H1 (cell line): Measurements from ENCODE around the gene REXO5. TPM values are rescaled to one million over a fixed set of nuclear protein-coding genes. Genes with fewer than 3 reads are reported as not detected.

Experiments used
- CTCF ChIA-PET: fragments of 300-600 bp; sonication (Branson Sonifier 250); formaldehyde crosslinking; loops from one replicate; lab custom pipeline; 2021; ENCODE audit not compliant: partially characterized antibody; lab: Charles Lee
- POLR2A ChIA-PET: fragments of 300-600 bp; sonication (Branson Sonifier 250); formaldehyde crosslinking; loops from one replicate; lab custom pipeline; 2021; ENCODE audit warnings: inconsistent platforms; ENCODE audit not compliant: partially characterized antibody; lab: Charles Lee
- DNase-seq, 2 experiments: peaks; one replicate each; pipeline versions ENCODE4 v3.0.0 to v3.0.0-alpha.2; 2010 to 2022; ENCODE audit warnings: low spot score in 2 of 2, low read depth in 1 of 2, mixed read lengths in 1 of 2
- FAIRE-seq: peaks from 2 replicates; lab custom pipeline; 2011; peaks lifted over from hg19 to GRCh38; lab: Jason Lieb, UNC
- H2AFZ ChIP-seq: 2 replicates; pipeline ENCODE4 v1.8.1; 2012; ENCODE audit warnings: low read length, inconsistent platforms
- H2AK5ac ChIP-seq: 2 replicates; pipeline ENCODE4 v1.6.1; 2013; ENCODE audit warnings: low read depth, low read length
- H2BK120ac ChIP-seq: replicated peaks from 2 replicates; pipeline ENCODE3; 2013; ENCODE audit warnings: low read depth, low read length, inconsistent platforms
- H2BK12ac ChIP-seq: 2 replicates; pipeline ENCODE4 v1.6.1; 2013; ENCODE audit warnings: low read depth, low read length
- H2BK15ac ChIP-seq: 2 replicates; pipeline ENCODE4 v1.6.1; 2013; ENCODE audit warnings: low read length
- H2BK20ac ChIP-seq: 2 replicates; pipeline ENCODE4 v1.6.1; 2013; ENCODE audit warnings: low read length
- H2BK5ac ChIP-seq: 2 replicates; pipeline ENCODE4 v1.6.1; 2013; ENCODE audit warnings: low read depth, low read length
- H3K14ac ChIP-seq: 2 replicates; pipeline ENCODE4 v1.6.1; 2013; ENCODE audit warnings: inconsistent platforms; ENCODE audit not compliant: insufficient read length
- H3K18ac ChIP-seq: 2 replicates; pipeline ENCODE4 v1.6.1; 2013; ENCODE audit warnings: low read length; ENCODE audit errors: extremely low read depth
- H3K23ac ChIP-seq: 2 replicates; pipeline ENCODE4 v1.6.1; 2013; ENCODE audit warnings: inconsistent platforms; ENCODE audit not compliant: insufficient read length
- H3K23me2 ChIP-seq: 2 replicates; pipeline ENCODE4 v1.6.1; 2013; ENCODE audit warnings: low read depth, low read length
- H3K27ac ChIP-seq: 2 replicates; pipeline ENCODE4 v1.6.1; 2011; ENCODE audit warnings: low read depth, low read length, inconsistent platforms
- H3K27me3 ChIP-seq, 4 experiments: replicated peaks in 1 of 4; 1 replicate in 1 of 4; 2 replicates in 3 of 4; pipeline versions ENCODE4 v1.6.1 to v1.8.1; 2011 to 2013; ENCODE audit warnings: low read length in 3 of 4, mild to moderate bottlenecking in 3 of 4, inconsistent platforms in 2 of 4, mixed read lengths in 2 of 4, moderate library complexity in 1 of 4; ENCODE audit not compliant: control insufficient read depth in 3 of 4, insufficient read depth in 3 of 4; ENCODE audit errors: extremely low read depth in 1 of 4
- H3K36me3 ChIP-seq, 4 experiments: 2 replicates each; pipeline versions ENCODE4 v1.6.1 to v1.8.1; 2011 to 2013; ENCODE audit warnings: mild to moderate bottlenecking in 4 of 4, low read length in 3 of 4, moderate library complexity in 2 of 4, control low read depth in 1 of 4, inconsistent platforms in 1 of 4; ENCODE audit not compliant: insufficient read depth in 4 of 4, control insufficient read depth in 2 of 4
- H3K4ac ChIP-seq: replicated peaks from 2 replicates; pipeline ENCODE3; 2013; ENCODE audit warnings: low read length, low read depth, mixed read lengths, inconsistent platforms; ENCODE audit not compliant: insufficient read length
- H3K4me1 ChIP-seq, 4 experiments: replicated peaks in 1 of 4; 1 replicate in 1 of 4; 2 replicates in 3 of 4; pipeline versions ENCODE4 v1.6.1 to v1.8.1; 2011 to 2013; ENCODE audit warnings: low read length in 3 of 4, inconsistent platforms in 2 of 4, mixed read lengths in 1 of 4; ENCODE audit not compliant: insufficient read depth in 4 of 4, control insufficient read depth in 3 of 4
- H3K4me2 ChIP-seq, 2 experiments: 2 replicates each; pipeline versions ENCODE4 v1.6.1 to v1.8.1; 2011 to 2013; ENCODE audit warnings: low read depth in 2 of 2, low read length in 2 of 2, control low read depth in 1 of 2, inconsistent platforms in 1 of 2, mild to moderate bottlenecking in 1 of 2; ENCODE audit not compliant: insufficient read depth in 1 of 2
- H3K4me3 ChIP-seq, 4 experiments: fragments of 200-600, 300-600 bp in 1 of 4; sonication (generic), shearing (Covaris generic), sonication (Bioruptor Twin) in 1 of 4; 2 replicates each; pipeline versions ENCODE4 v1.5.1 to v1.8.1; 2011 to 2016; ENCODE audit warnings: low read length in 4 of 4, low read depth in 3 of 4, control low read depth in 2 of 4, inconsistent platforms in 2 of 4, mild to moderate bottlenecking in 2 of 4, mixed read lengths in 1 of 4, moderate library complexity in 1 of 4; ENCODE audit not compliant: insufficient read depth in 2 of 4; ENCODE audit errors: extremely low read depth in 1 of 4
- H3K56ac ChIP-seq: replicated peaks from 2 replicates; pipeline ENCODE3; 2013; ENCODE audit warnings: low read depth, mild to moderate bottlenecking, mixed read lengths, low read length, inconsistent platforms; ENCODE audit not compliant: insufficient read length
- H3K79me1 ChIP-seq: 2 replicates; pipeline ENCODE4 v1.6.1; 2013; ENCODE audit warnings: low read depth, low read length, control low read depth
- H3K79me2 ChIP-seq, 2 experiments: 2 replicates each; pipeline versions ENCODE4 v1.6.1 to v1.8.1; 2012 to 2013; ENCODE audit warnings: low read length in 2 of 2, mild to moderate bottlenecking in 2 of 2, inconsistent platforms in 1 of 2; ENCODE audit not compliant: insufficient read depth in 2 of 2, control insufficient read depth in 1 of 2
- H3K9ac ChIP-seq, 4 experiments: replicated peaks in 1 of 4; 1 replicate in 1 of 4; 2 replicates in 3 of 4; pipeline versions ENCODE4 v1.6.1 to v1.8.1; 2011 to 2013; ENCODE audit warnings: low read depth in 3 of 4, low read length in 3 of 4, control low read depth in 2 of 4, mild to moderate bottlenecking in 2 of 4, moderate library complexity in 2 of 4, inconsistent platforms in 1 of 4; ENCODE audit errors: extremely low read depth in 1 of 4
- H3K9me3 ChIP-seq, 2 experiments: 2 replicates each; pipeline versions ENCODE4 v1.6.1 to v1.8.1; 2012 to 2013; ENCODE audit warnings: mild to moderate bottlenecking in 2 of 2, moderate library complexity in 2 of 2, control low read depth in 1 of 2, inconsistent platforms in 1 of 2, low read depth in 1 of 2, low read length in 1 of 2, mixed read lengths in 1 of 2; ENCODE audit not compliant: insufficient read depth in 2 of 2
- H4K20me1 ChIP-seq, 2 experiments: replicated peaks in 1 of 2; 2 replicates each; pipeline versions ENCODE3 to v1.8.1; 2011 to 2013; ENCODE audit warnings: inconsistent platforms in 2 of 2, low read length in 2 of 2, mild to moderate bottlenecking in 1 of 2; ENCODE audit not compliant: insufficient read depth in 2 of 2, control insufficient read depth in 1 of 2
- H4K5ac ChIP-seq: 2 replicates; pipeline ENCODE4 v1.6.1; 2013; ENCODE audit warnings: low read length, low read depth, mixed read lengths, inconsistent platforms; ENCODE audit not compliant: insufficient read length
- H4K8ac ChIP-seq: 2 replicates; pipeline ENCODE4 v1.8.0; 2013; ENCODE audit warnings: mild to moderate bottlenecking, moderate library complexity, low read length, inconsistent platforms; ENCODE audit not compliant: insufficient read depth; ENCODE audit errors: extremely low read depth
- H4K91ac ChIP-seq: replicated peaks from 2 replicates; pipeline ENCODE3; 2013; ENCODE audit warnings: low read length, mixed read lengths, inconsistent platforms; ENCODE audit not compliant: insufficient read length
- CBX8 ChIP-seq: fragments of 300-800, 300-1000 bp; sonication (generic); IDR thresholded peaks from 2 replicates; pipeline ENCODE4 v1.7.1; 2016; ENCODE audit warnings: low read depth, low read length, borderline replicate concordance
- RAD21 ChIP-seq, 2 experiments: IDR thresholded peaks in 1 of 2; conservative IDR thresholded peaks in 1 of 2; 2 replicates each; pipeline ENCODE4 v1.6.1; 2011; ENCODE audit warnings: low read depth in 2 of 2, low read length in 2 of 2, improper control_type of control experiment in 1 of 2, inconsistent platforms in 1 of 2, mild to moderate bottlenecking in 1 of 2, moderate library complexity in 1 of 2
- WGBS, 2 experiments: shearing (Covaris generic) in 1 of 2; methylation state at CpG; one replicate each; pipeline versions ENCODE4 v1.1.6 to v1.1.7; 2013 to 2015; ENCODE audit warnings: low lambda C conversion rate in 2 of 2, mixed read lengths in 2 of 2, inconsistent platforms in 1 of 2, low coverage in 1 of 2, missing lambda C conversion rate in 1 of 2; ENCODE audit not compliant: insufficient replicate concordance in 2 of 2, insufficient coverage in 1 of 2, insufficient read length in 1 of 2; ENCODE audit errors: extremely low coverage in 1 of 2, missing lambda C conversion rate in 1 of 2; 5-methylcytosine and 5-hydroxymethylcytosine counted together
- polyA plus RNA-seq, 7 experiments: library from polyadenylated mRNA; depleted of rRNA in 3 of 7; stranded (reverse) in 5 of 7; unstranded in 2 of 7; fragments of >200 nt in 5 of 7; fragments of 200-250 nt in 2 of 7; gene quantifications; 1 replicate in 5 of 7; 2 replicates in 1 of 7; 4 replicates in 1 of 7; pipeline versions ENCODE4 v1.2.1 to v1.2.3, GENCODE V29; 2011 to 2013; ENCODE audit warnings: missing spikeins in 2 of 7, mixed read lengths in 2 of 7
- total RNA-seq: library from RNA; stranded (reverse); fragmentation: NEBNext Ultra II Directional; extraction: Animal tissue kit (Norgen Biotek cat#: 25700); gene quantifications from 2 replicates; pipeline ENCODE4 v1.2.1, GENCODE V29; 2021
- TF ChIP-seq, protein P1 (sequence below), 3 experiments: IDR thresholded peaks; 1 replicate in 2 of 3; 2 replicates in 1 of 3; pipeline versions ENCODE4 v1.5.1 to v1.6.1; 2011; ENCODE audit warnings: low read length in 3 of 3, mild to moderate bottlenecking in 3 of 3, inconsistent platforms in 2 of 3, low read depth in 1 of 3, moderate library complexity in 1 of 3; ENCODE audit not compliant: insufficient read depth in 1 of 3; ENCODE audit errors: control extremely low read depth in 1 of 3

Gene REXO5
- total and polyA plus RNA-seq, 2 of the 8 experiments (the other 6 are each of a cell fraction or from before 2014, with no cell fraction given) = 2.4 to 8.9 TPM

- CTCF ChIA-PET = interaction anchor here (0.6 to 9.6 kb wide), 55 partner anchors 12 to 491 kb away, joined by 3 to 125 read pairs (median 4); partner anchors contain the start of genes CRYM and DNAH3
- Histone ChIP-seq H2BK5ac (no peak overlapping the region), H4K8ac (no peak overlapping the region)
Measured at GRCh38 chr16:20849589-20850390, 43.5 kb downstream of the REXO5 start.

More at GRCh38 chr16:20849589-20850390, 43.5 kb downstream of the REXO5 start:
- Histone ChIP-seq H3K4me1 (peaks cover 0 to 2% (median 0%) of the 10 kb centered on the region in 4 experiments; a peak in 1 of 7 replicates), H3K36me3 (peaks cover 0 to 10% (median 1%) of the 10 kb centered on the region in 4 experiments; a peak in 2 of 8 replicates), H4K91ac (no peak overlapping the region), H2BK12ac (no peak overlapping the region), H3K18ac (no peak overlapping the region), H3K4ac (no peak overlapping the region), H3K4me3 (no peak overlapping the region), H3K79me1 (no peaks in the 10 kb centered on the region), H2AFZ (no peak overlapping the region), H2BK15ac (no peak overlapping the region), H3K23me2 (no peaks in the 10 kb centered on the region), H4K5ac (no peak overlapping the region), H3K23ac (no peak overlapping the region), H3K9ac (no peak overlapping the region), H3K14ac (no peak overlapping the region), H3K56ac (no peak overlapping the region), H4K20me1 (peaks cover 2% of the 10 kb centered on the region in 2 experiments), H3K4me2 (no peak overlapping the region), H2BK20ac (no peak overlapping the region), H2AK5ac (no peak overlapping the region), H2BK120ac (no peak overlapping the region), H3K27me3 (no peaks in the 10 kb centered on the region), H3K9me3 (no peaks in the 10 kb centered on the region), H3K27ac (no peak overlapping the region), H3K79me2 (no peaks in the 10 kb centered on the region)
- 70% methylated on average over 6 of the region's 6 CpGs; no CpG with 5 or more reads in 1 of the 2 experiments for WGBS, 2 experiments
- DNase-seq (peak in 1 of 2 experiments; percentile 91), FAIRE-seq (peak; percentile 88)
- TF ChIP-seq, protein P1, sequence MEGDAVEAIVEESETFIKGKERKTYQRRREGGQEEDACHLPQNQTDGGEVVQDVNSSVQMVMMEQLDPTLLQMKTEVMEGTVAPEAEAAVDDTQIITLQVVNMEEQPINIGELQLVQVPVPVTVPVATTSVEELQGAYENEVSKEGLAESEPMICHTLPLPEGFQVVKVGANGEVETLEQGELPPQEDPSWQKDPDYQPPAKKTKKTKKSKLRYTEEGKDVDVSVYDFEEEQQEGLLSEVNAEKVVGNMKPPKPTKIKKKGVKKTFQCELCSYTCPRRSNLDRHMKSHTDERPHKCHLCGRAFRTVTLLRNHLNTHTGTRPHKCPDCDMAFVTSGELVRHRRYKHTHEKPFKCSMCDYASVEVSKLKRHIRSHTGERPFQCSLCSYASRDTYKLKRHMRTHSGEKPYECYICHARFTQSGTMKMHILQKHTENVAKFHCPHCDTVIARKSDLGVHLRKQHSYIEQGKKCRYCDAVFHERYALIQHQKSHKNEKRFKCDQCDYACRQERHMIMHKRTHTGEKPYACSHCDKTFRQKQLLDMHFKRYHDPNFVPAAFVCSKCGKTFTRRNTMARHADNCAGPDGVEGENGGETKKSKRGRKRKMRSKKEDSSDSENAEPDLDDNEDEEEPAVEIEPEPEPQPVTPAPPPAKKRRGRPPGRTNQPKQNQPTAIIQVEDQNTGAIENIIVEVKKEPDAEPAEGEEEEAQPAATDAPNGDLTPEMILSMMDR (IDR thresholded peaks at IDR 0.05; ENCODE audit: control extremely low read depth in 1 of 3, insufficient read depth in 1 of 3, low read depth in 1 of 3, low read length in 3 of 3) = peak; percentile 69 to 96 (median 86)
- no peak for TF ChIP-seq CBX8
- peak; percentile 97 to 98 for TF ChIP-seq RAD21 (IDR thresholded peaks at IDR 0.05 in 1 of 2, conservative IDR thresholded peaks at IDR 0.05 in 1 of 2; ENCODE audit: low read depth in 2 of 2, low read length in 2 of 2)
- POLR2A ChIA-PET = no interaction called here
